OCI-LY7 (cell line): ENCODE data around the gene LRRC63.

Source experiments
- EZH2phosphoT487 ChIP-seq: fragments of 200-600 bp; sonication (generic); IDR thresholded peaks from 2 replicates; pipeline ENCODE4 v1.6.1; 2018; ENCODE audit warnings: low read depth, borderline replicate concordance, mild to moderate bottlenecking, mixed run types, antibody characterized with exemption, low read length, moderate library complexity, mixed read lengths
- TF ChIP-seq, protein P1 (sequence below): fragments of 200-600 bp; sonication (generic); conservative IDR thresholded peaks from 2 replicates; pipeline ENCODE4 v1.5.1; 2014; ENCODE audit warnings: mild to moderate bottlenecking, antibody characterized with exemption, low read length, moderate library complexity, mixed read lengths

DNA sequence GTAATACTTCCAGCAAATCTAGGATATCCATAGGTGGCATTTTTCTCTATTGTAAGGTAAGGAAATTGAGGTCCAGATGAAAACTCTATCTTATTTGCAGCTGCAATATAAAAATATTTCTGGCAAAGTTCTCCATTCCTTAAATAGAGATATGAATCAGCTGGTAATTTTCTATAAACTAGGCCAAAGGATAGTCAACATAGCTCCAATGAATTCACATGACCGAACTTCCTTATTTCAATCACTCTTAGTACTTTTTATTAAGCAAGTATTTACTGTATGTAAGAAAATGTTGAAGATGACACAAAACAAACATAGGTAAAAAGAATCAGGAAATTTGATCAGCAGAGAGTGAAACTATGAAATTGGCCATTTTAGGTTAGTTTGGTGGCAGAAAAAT, 16.7 kb upstream of the LRRC63 start:
- TF ChIP-seq, protein P1, sequence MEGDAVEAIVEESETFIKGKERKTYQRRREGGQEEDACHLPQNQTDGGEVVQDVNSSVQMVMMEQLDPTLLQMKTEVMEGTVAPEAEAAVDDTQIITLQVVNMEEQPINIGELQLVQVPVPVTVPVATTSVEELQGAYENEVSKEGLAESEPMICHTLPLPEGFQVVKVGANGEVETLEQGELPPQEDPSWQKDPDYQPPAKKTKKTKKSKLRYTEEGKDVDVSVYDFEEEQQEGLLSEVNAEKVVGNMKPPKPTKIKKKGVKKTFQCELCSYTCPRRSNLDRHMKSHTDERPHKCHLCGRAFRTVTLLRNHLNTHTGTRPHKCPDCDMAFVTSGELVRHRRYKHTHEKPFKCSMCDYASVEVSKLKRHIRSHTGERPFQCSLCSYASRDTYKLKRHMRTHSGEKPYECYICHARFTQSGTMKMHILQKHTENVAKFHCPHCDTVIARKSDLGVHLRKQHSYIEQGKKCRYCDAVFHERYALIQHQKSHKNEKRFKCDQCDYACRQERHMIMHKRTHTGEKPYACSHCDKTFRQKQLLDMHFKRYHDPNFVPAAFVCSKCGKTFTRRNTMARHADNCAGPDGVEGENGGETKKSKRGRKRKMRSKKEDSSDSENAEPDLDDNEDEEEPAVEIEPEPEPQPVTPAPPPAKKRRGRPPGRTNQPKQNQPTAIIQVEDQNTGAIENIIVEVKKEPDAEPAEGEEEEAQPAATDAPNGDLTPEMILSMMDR = no peak
- TF ChIP-seq EZH2phosphoT487 = no peak
